ENCODE measurements around the gene HSD3B1.
"Not testable (repeated sequence)": the region's sequence is repeated elsewhere in the genome, so short reads cannot be mapped to it uniquely, and the experiment has no call there.

HSD3B1 gene

DNA sequence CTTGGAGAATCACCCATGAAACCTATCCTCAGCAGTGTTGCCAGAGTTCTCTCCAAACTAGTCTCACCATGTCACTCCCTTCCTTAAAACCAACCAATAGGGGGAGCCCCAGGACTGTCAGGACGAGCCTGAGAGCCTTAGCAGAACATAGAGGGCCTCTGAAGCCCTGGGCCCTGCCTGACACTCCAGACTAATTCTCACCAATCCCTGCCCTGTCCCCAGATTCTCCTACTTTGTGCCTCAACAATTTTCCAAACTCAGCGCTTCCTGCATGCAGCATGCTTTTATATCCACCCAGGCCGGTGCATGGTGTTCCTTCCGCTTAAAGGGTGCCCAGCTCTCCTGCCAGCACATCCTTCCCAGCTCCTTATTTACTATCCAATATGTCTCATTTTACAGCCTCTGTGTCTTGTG lies 42.7 kb downstream of the HSD3B1 start:
- H3K9ac ChIP-seq = no peak overlapping the region
- no peak for TF ChIP-seq Cebpa-rat (IDR thresholded peaks at IDR 0.05)
- no peaks in the 10 kb centered on the region for H3K36me3 ChIP-seq
- H4K20me1 ChIP-seq = no peaks in the 10 kb centered on the region
- H3K4me2 ChIP-seq = no peak overlapping the region
- no peak overlapping the region for H3K27ac ChIP-seq
- no peak overlapping the region for H3K4me3 ChIP-seq
- no peaks in the 10 kb centered on the region for H3K4me1 ChIP-seq
- no peaks in the 10 kb centered on the region for H3K27me3 ChIP-seq
- no peaks in the 10 kb centered on the region for H3K9me3 ChIP-seq

GRCh38 chr1:119550381-119550780 lies 43.4 kb downstream of the HSD3B1 start:
- Histone ChIP-seq H3K9ac (no peak overlapping the region), H3K4me2 (no peak overlapping the region), H3K36me3 (no peaks in the 10 kb centered on the region), H3K27me3 (no peaks in the 10 kb centered on the region), H3K4me3 (no peak overlapping the region), H4K20me1 (no peaks in the 10 kb centered on the region), H3K4me1 (no peaks in the 10 kb centered on the region), H3K9me3 (no peaks in the 10 kb centered on the region), H3K27ac (no peak overlapping the region)
- no peak for TF ChIP-seq Cebpa-rat (IDR thresholded peaks at IDR 0.05)

- Histone ChIP-seq H3K27me3 (no peaks in the 10 kb centered on the region), H3K36me3 (no peaks in the 10 kb centered on the region)
Measured at GRCh38 chr1:119551218-119551617, 44.2 kb downstream of the HSD3B1 start.

DNA sequence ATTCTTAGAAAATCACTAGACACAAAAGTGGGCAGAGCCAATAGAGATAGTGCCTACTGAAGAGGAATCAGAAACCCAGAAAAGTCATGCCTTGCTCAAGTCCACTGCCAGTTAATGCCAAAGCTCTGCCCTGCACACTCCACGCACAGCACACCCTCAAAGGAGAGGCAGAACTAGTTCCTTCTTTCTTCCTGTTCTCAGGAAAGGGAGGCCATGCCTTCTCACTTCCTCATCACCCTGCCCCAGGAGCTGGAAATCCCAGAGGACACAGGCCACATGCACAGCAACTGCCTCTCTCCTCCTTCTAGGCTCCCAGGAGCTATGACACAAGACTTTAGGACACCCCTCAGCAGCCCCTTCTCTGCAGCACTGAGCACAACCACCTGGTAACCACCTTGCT lies 45.6 kb downstream of the HSD3B1 start:
- H3K9ac ChIP-seq, H3K36me3 ChIP-seq, H3K4me1 ChIP-seq, H3K27ac ChIP-seq, H3K9me3 ChIP-seq, H3K27me3 ChIP-seq, H4K20me1 ChIP-seq, H3K4me3 ChIP-seq, H3K4me2 ChIP-seq: not testable (repeated sequence)

More at GRCh38 chr1:119551218-119551617, 44.2 kb downstream of the HSD3B1 start:
- no peak overlapping the region for H3K27ac ChIP-seq
- no peaks in the 10 kb centered on the region for H4K20me1 ChIP-seq
- no peak overlapping the region for H3K9ac ChIP-seq
- no peaks in the 10 kb centered on the region for H3K9me3 ChIP-seq
- H3K4me3 ChIP-seq = no peak overlapping the region
- no peak for TF ChIP-seq Cebpa-rat (IDR thresholded peaks at IDR 0.05)
- no peak overlapping the region for H3K4me2 ChIP-seq
- no peaks in the 10 kb centered on the region for H3K4me1 ChIP-seq

DNA sequence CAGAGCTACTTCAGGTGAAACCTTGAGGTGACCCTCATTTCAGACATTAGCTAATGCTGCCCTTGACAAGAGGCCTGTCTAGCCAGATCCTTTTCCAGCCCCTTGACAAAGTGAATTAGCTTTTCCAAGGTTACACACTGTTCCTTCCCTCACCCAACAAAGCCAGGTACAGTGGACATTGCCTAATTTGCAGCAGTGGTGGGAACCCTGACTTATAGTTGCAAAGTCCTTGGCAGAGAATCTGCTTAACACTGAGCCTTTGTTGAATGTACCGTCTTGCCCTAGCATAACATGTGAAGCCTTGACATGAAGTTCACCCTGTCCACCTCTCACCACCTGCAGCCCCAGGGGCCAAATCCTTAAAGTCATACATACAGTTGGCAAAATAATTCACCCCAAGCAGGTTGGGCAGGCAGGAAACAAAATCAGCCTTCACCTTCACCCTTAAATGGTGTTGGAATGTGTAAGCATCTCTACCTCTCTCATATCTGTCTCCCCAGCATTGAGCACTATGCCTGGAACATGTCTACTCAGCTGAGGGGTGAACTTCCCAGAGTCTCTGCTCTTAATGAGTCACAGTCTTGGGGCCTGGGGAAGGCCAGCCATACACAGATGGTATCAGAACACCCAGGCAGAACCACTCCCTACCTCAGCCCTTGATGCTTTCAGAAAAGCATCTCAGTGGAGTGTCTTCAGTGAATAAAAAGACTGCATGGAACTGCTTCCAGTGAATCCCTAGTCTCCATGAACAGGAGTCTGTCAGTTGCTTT lies 46.5 kb downstream of the HSD3B1 start:
- not testable (repeated sequence) for H3K4me2 ChIP-seq, H4K20me1 ChIP-seq, H3K9ac ChIP-seq, H3K4me1 ChIP-seq, H3K4me3 ChIP-seq, H3K27ac ChIP-seq, H3K27me3 ChIP-seq, H3K36me3 ChIP-seq, H3K9me3 ChIP-seq

DNA sequence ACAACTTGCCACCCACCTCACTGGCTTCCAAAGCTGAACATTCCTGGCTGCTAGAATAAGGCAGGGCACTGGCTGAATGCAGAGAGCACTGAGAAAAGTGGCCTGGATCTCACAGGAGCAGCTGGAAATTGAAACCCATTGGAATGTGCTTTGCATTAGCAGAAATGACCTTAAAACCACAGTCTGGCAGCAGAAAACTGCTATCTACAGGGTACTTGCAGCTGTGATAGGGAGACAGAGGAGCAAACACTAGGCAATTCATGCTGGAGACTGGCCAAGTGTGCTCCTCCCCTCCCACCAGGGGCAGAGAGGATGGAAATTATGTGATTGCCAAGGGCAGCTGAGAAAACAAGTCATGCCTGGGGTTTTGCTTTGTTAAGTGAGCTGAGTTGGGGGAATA lies 47.2 kb downstream of the HSD3B1 start:
- H3K27me3 ChIP-seq = no peaks in the 10 kb centered on the region
- H3K4me3 ChIP-seq = no peak overlapping the region
- no peak overlapping the region for H3K9ac ChIP-seq
- no peaks in the 10 kb centered on the region for H3K36me3 ChIP-seq
- H3K27ac ChIP-seq = no peak overlapping the region
- H3K4me1 ChIP-seq = no peaks in the 10 kb centered on the region
- H3K9me3 ChIP-seq = no peaks in the 10 kb centered on the region
- no peaks in the 10 kb centered on the region for H4K20me1 ChIP-seq
- TF ChIP-seq Cebpa-rat (IDR thresholded peaks at IDR 0.05) = no peak
- H3K4me2 ChIP-seq = no peak overlapping the region

GRCh38 chr1:119556423-119556822 lies 49.4 kb downstream of the HSD3B1 start:
- Histone ChIP-seq H4K20me1 (no peaks in the 10 kb centered on the region), H3K9ac (no peak overlapping the region), H3K4me2 (no peak overlapping the region), H3K9me3 (no peaks in the 10 kb centered on the region), H3K27me3 (no peaks in the 10 kb centered on the region), H3K36me3 (no peaks in the 10 kb centered on the region), H3K4me1 (no peaks in the 10 kb centered on the region), H3K27ac (no peak overlapping the region), H3K4me3 (no peak overlapping the region)
- no peak for TF ChIP-seq Cebpa-rat (IDR thresholded peaks at IDR 0.05)

- not testable (repeated sequence) for H3K4me1 ChIP-seq, H3K9ac ChIP-seq, H3K27ac ChIP-seq, H3K36me3 ChIP-seq, H3K4me3 ChIP-seq, H3K27me3 ChIP-seq, H3K9me3 ChIP-seq, H4K20me1 ChIP-seq, H3K4me2 ChIP-seq
Measured at GRCh38 chr1:119560402-119560801, 53.4 kb downstream of the HSD3B1 start.

- H4K20me1 ChIP-seq = no peaks in the 10 kb centered on the region
- no peak overlapping the region for H3K4me2 ChIP-seq
- no peak for TF ChIP-seq Cebpa-rat (IDR thresholded peaks at IDR 0.05)
- no peak overlapping the region for H3K27ac ChIP-seq
- no peaks in the 10 kb centered on the region for H3K27me3 ChIP-seq
- no peak overlapping the region for H3K9ac ChIP-seq
- no peaks in the 10 kb centered on the region for H3K36me3 ChIP-seq
- no peak overlapping the region for H3K4me3 ChIP-seq
- no peaks in the 10 kb centered on the region for H3K4me1 ChIP-seq
- H3K9me3 ChIP-seq = no peaks in the 10 kb centered on the region
Measured at GRCh38 chr1:119564548-119564947, 57.5 kb downstream of the HSD3B1 start.
